Hepatocyte (in vitro differentiated cells): ENCODE measurements around the gene SLC41A3.

Source experiments
- EZH2 ChIP-seq: fragments of 200-600 bp; sonication (generic); IDR thresholded peaks from 2 replicates; pipeline ENCODE4 v1.6.1; 2016; ENCODE audit warnings: antibody characterized with exemption, mild to moderate bottlenecking, borderline replicate concordance
- EZH2phosphoT487 ChIP-seq: fragments of 200-600 bp; sonication (generic); IDR thresholded peaks from one replicate; pipeline ENCODE4 v1.6.1; 2018; ENCODE audit warnings: antibody characterized with exemption, mild to moderate bottlenecking, low read depth, moderate library complexity; ENCODE audit not compliant: unreplicated experiment, severe bottlenecking
- TF ChIP-seq, protein P1 (sequence below): fragments of 200-600 bp; sonication (generic); IDR thresholded peaks from 2 replicates; pipeline ENCODE4 v1.5.1; 2016; ENCODE audit warnings: antibody characterized with exemption, mild to moderate bottlenecking; ENCODE audit not compliant: poor library complexity

DNA sequence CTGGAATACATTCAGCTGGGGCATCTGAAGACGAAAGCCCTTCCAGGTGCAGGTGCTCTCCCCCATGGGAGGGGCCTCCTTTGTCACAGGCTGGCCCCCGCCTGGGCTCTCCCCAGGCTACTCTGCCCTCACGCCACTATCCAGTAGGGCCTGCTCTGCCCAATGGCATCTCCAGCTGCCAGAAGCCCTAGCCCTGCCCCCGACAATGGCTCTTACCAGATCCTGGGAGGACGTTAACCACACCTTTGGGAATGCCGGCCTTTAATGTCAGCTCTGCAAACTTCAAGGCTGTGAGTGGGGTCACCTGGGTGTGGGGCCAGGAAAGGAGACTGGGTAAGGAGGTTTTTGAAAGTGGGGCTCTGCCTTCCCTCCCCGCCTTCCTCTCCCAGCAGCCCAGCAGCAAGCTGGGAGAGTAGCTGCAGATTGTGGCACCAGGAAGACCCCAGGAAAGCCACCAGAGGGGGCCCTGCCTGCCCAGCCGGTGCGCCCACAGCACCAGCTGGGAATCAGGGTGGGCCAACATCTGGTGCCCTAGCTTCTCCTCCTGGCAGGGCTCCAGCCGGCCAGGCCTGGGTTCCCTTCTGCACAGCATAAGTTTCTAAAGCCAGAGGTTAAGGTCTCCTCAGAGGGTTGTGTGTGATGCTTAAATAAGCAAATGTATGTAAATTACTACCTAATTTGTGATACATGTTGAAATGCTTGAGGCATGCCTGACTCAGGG lies 40.4 kb upstream of the SLC41A3 start:
- TF ChIP-seq EZH2 (no peak), EZH2phosphoT487 (no peak)
- TF ChIP-seq, protein P1, sequence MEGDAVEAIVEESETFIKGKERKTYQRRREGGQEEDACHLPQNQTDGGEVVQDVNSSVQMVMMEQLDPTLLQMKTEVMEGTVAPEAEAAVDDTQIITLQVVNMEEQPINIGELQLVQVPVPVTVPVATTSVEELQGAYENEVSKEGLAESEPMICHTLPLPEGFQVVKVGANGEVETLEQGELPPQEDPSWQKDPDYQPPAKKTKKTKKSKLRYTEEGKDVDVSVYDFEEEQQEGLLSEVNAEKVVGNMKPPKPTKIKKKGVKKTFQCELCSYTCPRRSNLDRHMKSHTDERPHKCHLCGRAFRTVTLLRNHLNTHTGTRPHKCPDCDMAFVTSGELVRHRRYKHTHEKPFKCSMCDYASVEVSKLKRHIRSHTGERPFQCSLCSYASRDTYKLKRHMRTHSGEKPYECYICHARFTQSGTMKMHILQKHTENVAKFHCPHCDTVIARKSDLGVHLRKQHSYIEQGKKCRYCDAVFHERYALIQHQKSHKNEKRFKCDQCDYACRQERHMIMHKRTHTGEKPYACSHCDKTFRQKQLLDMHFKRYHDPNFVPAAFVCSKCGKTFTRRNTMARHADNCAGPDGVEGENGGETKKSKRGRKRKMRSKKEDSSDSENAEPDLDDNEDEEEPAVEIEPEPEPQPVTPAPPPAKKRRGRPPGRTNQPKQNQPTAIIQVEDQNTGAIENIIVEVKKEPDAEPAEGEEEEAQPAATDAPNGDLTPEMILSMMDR, result no peak
